Neural crest cell (in vitro differentiated cells): ENCODE data around the gene GLT1D1. TPM values are rescaled to one million over a fixed set of nuclear protein-coding genes. Genes with fewer than 3 reads are reported as not detected.
A peak's percentile ranks its signal among the peaks of the same experiment; 100 is the strongest.

ENCODE experiments used
- DNase-seq: peaks from one replicate; pipeline ENCODE4 v3.0.0; 2021; ENCODE audit warnings: low read depth, mixed read lengths, low spot score
- H3K27ac Mint-ChIP-seq: one replicate; pipeline ENCODE4 v1.8.0; 2021; ENCODE audit warnings: mild to moderate bottlenecking, mixed read lengths; ENCODE audit not compliant: unreplicated experiment
- H3K27me3 Mint-ChIP-seq: 2 replicates; pipeline ENCODE4 v1.8.0; 2021; ENCODE audit warnings: low read depth, mild to moderate bottlenecking, mixed read lengths
- H3K36me3 Mint-ChIP-seq: 2 replicates; pipeline ENCODE4 v1.8.0; 2021; ENCODE audit warnings: low read depth, mild to moderate bottlenecking, mixed read lengths
- H3K4me1 Mint-ChIP-seq: 2 replicates; pipeline ENCODE4 v1.8.0; 2021; ENCODE audit warnings: mixed read lengths
- H3K4me3 Mint-ChIP-seq: one replicate; pipeline ENCODE4 v1.8.0; 2021; ENCODE audit warnings: mild to moderate bottlenecking, mixed read lengths
- H3K9me3 Mint-ChIP-seq: 2 replicates; pipeline ENCODE4 v1.8.0; 2021; ENCODE audit warnings: mixed read lengths
- CTCF ChIP-seq: fragments of 200-600 bp; sonication (generic); conservative IDR thresholded peaks from 2 replicates; pipeline ENCODE4 v1.5.0; 2021; ENCODE audit warnings: antibody characterized with exemption, mild to moderate bottlenecking
- total RNA-seq: library from RNA; stranded (reverse); gene quantifications from 2 replicates; pipeline ENCODE4 v1.2.1, GENCODE V29; 2021

GLT1D1 gene
- total RNA-seq, 1 donor from 2014 or later, result 7.4 TPM

GRCh38 chr12:128970941-128971340 is 117.7 kb downstream of the GLT1D1 start:
- TF ChIP-seq CTCF, result no peak
- DNase-seq, result no peak
- no peak overlapping the region for H3K27ac Mint-ChIP-seq
- peaks cover 47% of the 10 kb centered on the region for H3K4me1 Mint-ChIP-seq
- H3K9me3 Mint-ChIP-seq, result no peaks in the 10 kb centered on the region
- H3K36me3 Mint-ChIP-seq, result no peaks in the 10 kb centered on the region
- H3K4me3 Mint-ChIP-seq, result no peak overlapping the region
- peaks cover 24% of the 10 kb centered on the region for H3K27me3 Mint-ChIP-seq

- H3K27me3 Mint-ChIP-seq, result peaks cover 24% of the 10 kb centered on the region
- H3K36me3 Mint-ChIP-seq, result no peaks in the 10 kb centered on the region
These were observed 118.5 kb downstream of the GLT1D1 start for GRCh38 chr12:128971802-128972201.

GRCh38 chr12:128973883-128974681 is 120.8 kb downstream of the GLT1D1 start:
- Mint-ChIP-seq H3K4me3 (no peak overlapping the region), H3K27ac (no peak overlapping the region), H3K27me3 (peaks cover 19% of the 10 kb centered on the region), H3K36me3 (no peaks in the 10 kb centered on the region), H3K4me1 (peaks cover 42% of the 10 kb centered on the region), H3K9me3 (no peaks in the 10 kb centered on the region)
- TF ChIP-seq CTCF, result no peak
- DNase-seq, result no peak

More at GRCh38 chr12:128971802-128972201, 118.5 kb downstream of the GLT1D1 start:
- no peak for TF ChIP-seq CTCF
- no peak for DNase-seq
- Mint-ChIP-seq H3K9me3 (no peaks in the 10 kb centered on the region), H3K27ac (peak overlapping the region; percentile 97), H3K4me1 (peaks cover 47% of the 10 kb centered on the region), H3K4me3 (no peak overlapping the region)

GRCh38 chr12:128974881-128975280 is 121.6 kb downstream of the GLT1D1 start:
- no peak overlapping the region for H3K27ac Mint-ChIP-seq
- peaks cover 34% of the 10 kb centered on the region for H3K4me1 Mint-ChIP-seq
- H3K36me3 Mint-ChIP-seq, result no peaks in the 10 kb centered on the region
- no peak for TF ChIP-seq CTCF
- no peaks in the 10 kb centered on the region for H3K9me3 Mint-ChIP-seq
- no peak overlapping the region for H3K4me3 Mint-ChIP-seq
- DNase-seq, result no peak
- peaks cover 12% of the 10 kb centered on the region for H3K27me3 Mint-ChIP-seq

GRCh38 chr12:128976120-128976738 is 123.0 kb downstream of the GLT1D1 start:
- no peaks in the 10 kb centered on the region for H3K36me3 Mint-ChIP-seq
- peak; percentile 63 for DNase-seq
- no peaks in the 10 kb centered on the region for H3K9me3 Mint-ChIP-seq
- TF ChIP-seq CTCF, result peak; percentile 70
- no peak overlapping the region for H3K27ac Mint-ChIP-seq
- H3K4me1 Mint-ChIP-seq, result peaks cover 23% of the 10 kb centered on the region
- peaks cover 5% of the 10 kb centered on the region for H3K27me3 Mint-ChIP-seq
- peak overlapping the region; percentile 21 for H3K4me3 Mint-ChIP-seq
